ENCODE data around the gene GPANK1. TPM values are rescaled to one million over a fixed set of nuclear protein-coding genes. Genes with fewer than 3 reads are reported as not detected.

GPANK1 gene
- total RNA-seq, 3 donors from 2014 or later (not counting 1 experiment from before 2014, with no cell fraction given), result 16.0 to 20.3 (median 18.2) TPM

DNA sequence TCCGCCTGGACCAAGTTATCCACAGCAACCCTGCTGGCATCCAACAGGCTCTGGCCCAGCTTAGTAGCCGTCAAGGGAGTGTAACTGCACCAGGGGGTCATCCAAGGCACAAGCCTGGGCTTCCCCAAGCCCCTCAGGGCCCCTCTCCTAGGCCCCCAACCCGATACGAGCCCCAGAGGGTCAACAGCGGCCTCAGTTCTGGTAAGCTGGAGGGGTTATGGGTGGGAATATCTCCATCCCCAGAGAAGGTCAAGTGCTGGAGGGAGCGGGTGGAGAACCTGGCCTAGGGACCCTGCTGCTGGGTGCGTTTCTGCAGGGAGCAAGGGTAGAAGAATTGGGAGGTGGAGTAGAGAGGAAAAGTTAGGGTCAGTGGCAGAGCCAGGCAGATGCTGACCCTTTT is 31.4 kb downstream of the GPANK1 start:
- Histone ChIP-seq H3K27ac (ENCODE audit: low read length) (no peak overlapping the region), H3K4me3 (ENCODE audit: low read length) (no peak overlapping the region), H3K27me3 (ENCODE audit: control insufficient read depth, insufficient read depth, low read length) (no peaks in the 10 kb centered on the region), H3K36me3 (ENCODE audit: control insufficient read depth, insufficient read depth, low read length) (peaks cover 93% of the 10 kb centered on the region), H3K4me1 (ENCODE audit: control insufficient read depth, insufficient read depth, low read length) (no peaks in the 10 kb centered on the region), H3K9me3 (ENCODE audit: control insufficient read depth, insufficient read depth, low read length) (no peaks in the 10 kb centered on the region)
- no peak for ATAC-seq
- TF ChIP-seq, protein P1, sequence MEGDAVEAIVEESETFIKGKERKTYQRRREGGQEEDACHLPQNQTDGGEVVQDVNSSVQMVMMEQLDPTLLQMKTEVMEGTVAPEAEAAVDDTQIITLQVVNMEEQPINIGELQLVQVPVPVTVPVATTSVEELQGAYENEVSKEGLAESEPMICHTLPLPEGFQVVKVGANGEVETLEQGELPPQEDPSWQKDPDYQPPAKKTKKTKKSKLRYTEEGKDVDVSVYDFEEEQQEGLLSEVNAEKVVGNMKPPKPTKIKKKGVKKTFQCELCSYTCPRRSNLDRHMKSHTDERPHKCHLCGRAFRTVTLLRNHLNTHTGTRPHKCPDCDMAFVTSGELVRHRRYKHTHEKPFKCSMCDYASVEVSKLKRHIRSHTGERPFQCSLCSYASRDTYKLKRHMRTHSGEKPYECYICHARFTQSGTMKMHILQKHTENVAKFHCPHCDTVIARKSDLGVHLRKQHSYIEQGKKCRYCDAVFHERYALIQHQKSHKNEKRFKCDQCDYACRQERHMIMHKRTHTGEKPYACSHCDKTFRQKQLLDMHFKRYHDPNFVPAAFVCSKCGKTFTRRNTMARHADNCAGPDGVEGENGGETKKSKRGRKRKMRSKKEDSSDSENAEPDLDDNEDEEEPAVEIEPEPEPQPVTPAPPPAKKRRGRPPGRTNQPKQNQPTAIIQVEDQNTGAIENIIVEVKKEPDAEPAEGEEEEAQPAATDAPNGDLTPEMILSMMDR (IDR thresholded peaks at IDR 0.05), result no peak
- H3K27me3 Mint-ChIP-seq (ENCODE audit: low read depth in 2 of 2), result no peaks in the 10 kb centered on the region
- H3K27ac Mint-ChIP-seq, result peak overlapping the region in 1 of 2 donors; percentile 76
- 97% methylated on average over 7 of the region's 7 CpGs for WGBS (ENCODE audit: insufficient coverage)
- intact Hi-C loops (cut with micrococcal nuclease), result no loop called here
- no peak for DNase-seq
- no peaks in the 10 kb centered on the region for H3K36me3 Mint-ChIP-seq
- peaks cover 0 to 20% of the 10 kb centered on the region in 2 donors for H3K4me1 Mint-ChIP-seq
- H3K9me3 Mint-ChIP-seq, result no peaks in the 10 kb centered on the region
- H3K4me3 Mint-ChIP-seq, result no peak overlapping the region

DNA sequence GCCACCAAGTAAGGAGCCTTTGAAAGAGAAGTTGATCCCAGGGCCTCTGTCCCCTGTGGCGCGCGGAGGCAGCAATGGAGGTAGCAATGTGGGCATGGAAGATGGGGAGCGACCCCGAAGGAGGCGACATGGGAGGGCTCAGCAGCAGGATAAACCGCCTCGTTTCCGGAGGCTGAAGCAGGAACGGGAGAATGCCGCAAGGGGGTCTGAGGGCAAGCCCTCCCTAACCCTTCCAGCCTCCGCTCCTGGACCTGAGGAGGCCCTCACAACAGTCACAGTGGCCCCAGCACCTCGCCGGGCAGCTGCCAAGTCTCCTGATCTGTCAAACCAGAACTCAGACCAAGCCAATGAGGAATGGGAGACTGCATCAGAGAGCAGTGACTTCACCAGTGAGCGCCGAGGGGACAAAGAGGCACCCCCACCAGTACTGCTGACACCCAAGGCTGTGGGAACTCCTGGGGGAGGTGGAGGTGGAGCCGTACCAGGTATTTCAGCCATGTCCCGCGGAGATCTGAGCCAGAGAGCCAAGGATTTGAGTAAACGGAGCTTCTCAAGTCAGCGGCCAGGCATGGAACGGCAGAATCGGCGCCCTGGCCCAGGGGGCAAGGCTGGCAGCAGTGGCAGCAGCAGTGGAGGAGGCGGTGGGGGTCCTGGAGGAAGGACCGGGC is 32.4 kb downstream of the GPANK1 start:
- intact Hi-C loops (cut with micrococcal nuclease), result no loop called here
- Histone ChIP-seq H3K4me1 (ENCODE audit: control insufficient read depth, insufficient read depth, low read length) (no peaks in the 10 kb centered on the region), H3K36me3 (ENCODE audit: control insufficient read depth, insufficient read depth, low read length) (peaks cover 93% of the 10 kb centered on the region), H3K27me3 (ENCODE audit: control insufficient read depth, insufficient read depth, low read length) (no peaks in the 10 kb centered on the region), H3K9me3 (ENCODE audit: control insufficient read depth, insufficient read depth, low read length) (no peaks in the 10 kb centered on the region), H3K4me3 (ENCODE audit: low read length) (no peak overlapping the region), H3K27ac (ENCODE audit: low read length) (no peak overlapping the region)
- DNase-seq (no peak), ATAC-seq (no peak)
- WGBS (ENCODE audit: insufficient coverage), result 98% methylated on average over 26 of the region's 26 CpGs
- TF ChIP-seq, protein P1 (IDR thresholded peaks at IDR 0.05), result no peak
- H3K9me3 Mint-ChIP-seq, result no peaks in the 10 kb centered on the region
- peak overlapping the region; percentile 21 to 76 for H3K27ac Mint-ChIP-seq
- H3K27me3 Mint-ChIP-seq (ENCODE audit: low read depth in 2 of 2), result no peaks in the 10 kb centered on the region
- peaks cover 4 to 24% of the 10 kb centered on the region in 2 donors for H3K4me1 Mint-ChIP-seq
- H3K4me3 Mint-ChIP-seq, result no peak overlapping the region
- peaks cover 6% of the 10 kb centered on the region for H3K36me3 Mint-ChIP-seq

DNA sequence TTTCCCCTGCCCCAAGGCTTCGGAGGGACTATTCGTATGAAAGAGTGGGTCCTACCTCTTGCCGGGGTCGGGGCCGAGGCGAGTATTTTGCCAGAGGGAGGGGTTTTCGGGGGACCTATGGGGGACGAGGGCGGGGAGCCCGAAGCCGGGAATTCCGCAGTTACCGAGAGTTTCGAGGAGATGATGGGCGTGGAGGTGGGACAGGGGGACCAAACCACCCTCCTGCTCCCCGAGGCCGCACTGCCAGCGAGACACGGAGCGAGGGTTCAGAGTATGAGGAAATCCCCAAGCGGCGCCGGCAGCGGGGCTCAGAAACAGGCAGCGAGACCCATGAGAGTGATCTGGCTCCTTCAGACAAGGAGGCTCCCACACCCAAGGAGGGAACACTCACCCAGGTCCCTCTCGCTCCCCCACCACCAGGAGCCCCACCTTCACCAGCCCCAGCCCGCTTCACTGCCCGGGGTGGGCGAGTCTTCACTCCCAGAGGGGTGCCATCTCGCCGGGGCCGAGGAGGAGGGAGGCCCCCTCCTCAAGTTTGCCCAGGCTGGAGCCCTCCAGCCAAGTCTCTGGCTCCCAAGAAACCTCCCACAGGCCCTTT is 33.0 kb downstream of the GPANK1 start:
- Histone ChIP-seq H3K27ac (ENCODE audit: low read length) (no peak overlapping the region), H3K4me1 (ENCODE audit: control insufficient read depth, insufficient read depth, low read length) (no peaks in the 10 kb centered on the region), H3K36me3 (ENCODE audit: control insufficient read depth, insufficient read depth, low read length) (peaks cover 94% of the 10 kb centered on the region), H3K9me3 (ENCODE audit: control insufficient read depth, insufficient read depth, low read length) (no peaks in the 10 kb centered on the region), H3K27me3 (ENCODE audit: control insufficient read depth, insufficient read depth, low read length) (no peaks in the 10 kb centered on the region), H3K4me3 (ENCODE audit: low read length) (no peak overlapping the region)
- Mint-ChIP-seq H3K4me1 (peaks cover 6 to 25% of the 10 kb centered on the region in 2 donors), H3K4me3 (no peak overlapping the region), H3K27me3 (ENCODE audit: low read depth in 2 of 2) (no peaks in the 10 kb centered on the region), H3K27ac (peak overlapping the region; percentile 26 to 76), H3K36me3 (peaks cover 13% of the 10 kb centered on the region), H3K9me3 (no peaks in the 10 kb centered on the region)
- 96% methylated on average over 32 of the region's 32 CpGs for WGBS (ENCODE audit: insufficient coverage)
- intact Hi-C loops (cut with micrococcal nuclease), result no loop called here
- TF ChIP-seq, protein P1 (IDR thresholded peaks at IDR 0.05), result no peak
- DNase-seq, result no peak
- ATAC-seq, result no peak
